Calu3 (cell line): ENCODE results near the gene SLF1. TPM values are rescaled to one million over a fixed set of nuclear protein-coding genes. Genes with fewer than 3 reads are reported as not detected.

Source experiments
- BruUV-seq: library from RNA; stranded (reverse); fragments of 400-500 nt; replicated peaks from 2 replicates; lab custom pipeline; 2021; lab: Mats Ljungman, UMichigan
- CTCF ChIA-PET: fragments of 300-600 bp; sonication (Branson Sonifier 250); formaldehyde crosslinking; loops from one replicate; lab custom pipeline; 2022; ENCODE audit warnings: antibody characterized with exemption; lab: Charles Lee
- DNase-seq: peaks from one replicate; pipeline ENCODE4 v3.0.0; 2022
- H3K27ac Mint-ChIP-seq: one replicate; pipeline ENCODE4 v1.8.0; 2022; ENCODE audit warnings: mixed read lengths; ENCODE audit not compliant: unreplicated experiment
- H3K27me3 Mint-ChIP-seq: one replicate; pipeline ENCODE4 v1.8.0; 2022; ENCODE audit warnings: mixed read lengths; ENCODE audit not compliant: unreplicated experiment
- H3K36me3 Mint-ChIP-seq: one replicate; pipeline ENCODE4 v1.8.0; 2022; ENCODE audit warnings: mild to moderate bottlenecking, moderate library complexity, mixed read lengths; ENCODE audit not compliant: insufficient read depth, unreplicated experiment
- H3K4me1 Mint-ChIP-seq: one replicate; pipeline ENCODE4 v1.8.0; 2022; ENCODE audit warnings: mild to moderate bottlenecking, low read depth, mixed read lengths; ENCODE audit not compliant: unreplicated experiment
- H3K4me3 Mint-ChIP-seq: one replicate; pipeline ENCODE4 v1.8.0; 2022; ENCODE audit warnings: mild to moderate bottlenecking, low read depth, moderate library complexity, mixed read lengths; ENCODE audit not compliant: unreplicated experiment
- H3K9me3 Mint-ChIP-seq: one replicate; pipeline ENCODE4 v1.8.0; 2022; ENCODE audit warnings: low read depth, mixed read lengths; ENCODE audit not compliant: unreplicated experiment
- CTCF ChIP-seq: fragments of 200-600 bp; IDR thresholded peaks from one replicate; pipeline ENCODE4 v1.8.0; 2022; ENCODE audit warnings: antibody characterized with exemption; ENCODE audit not compliant: unreplicated experiment
- intact Hi-C: fragments of 100-400 bp; cut with micrococcal nuclease; formaldehyde crosslinking; loops from one replicate; pipeline ENCODE4 v1.10.0; 2022; ENCODE audit not compliant: unreplicated experiment
- total RNA-seq: library from RNA; stranded (reverse); gene quantifications from 2 replicates; pipeline ENCODE4 v1.2.3, GENCODE V29; 2022

The SLF1 gene
- total RNA-seq, 1 experiment from 2014 or later = 17.9 TPM

DNA sequence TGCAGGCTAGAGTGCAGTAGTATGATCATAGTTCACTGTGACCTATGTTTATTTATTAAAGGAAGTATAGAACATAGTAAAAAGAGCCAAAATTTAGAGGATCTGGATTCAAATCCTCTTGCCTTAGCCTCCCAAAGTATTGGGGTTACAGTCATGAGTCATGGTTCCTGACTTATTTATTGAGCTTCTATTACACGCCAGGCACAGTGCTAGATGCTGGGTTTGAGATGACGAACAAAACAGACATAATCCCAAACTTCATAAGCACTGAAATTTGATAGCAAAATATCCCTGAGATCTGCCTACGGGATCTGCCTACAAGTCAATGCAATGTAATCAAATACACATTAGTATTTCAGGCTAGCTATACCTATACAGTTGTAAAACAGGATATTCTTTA, 2.6 kb upstream of the SLF1 start:
- no TSS peak for BruUV-seq
- Mint-ChIP-seq H3K9me3 (no peaks in the 10 kb centered on the region), H3K4me1 (peaks cover 7% of the 10 kb centered on the region), H3K27me3 (no peaks in the 10 kb centered on the region), H3K4me3 (no peak overlapping the region), H3K27ac (no peak overlapping the region), H3K36me3 (peaks cover 25% of the 10 kb centered on the region)
- no peak for DNase-seq
- CTCF ChIA-PET = no interaction called here
- intact Hi-C loops = loop anchor here (10.0 kb wide), 1 partner anchor 239 kb away; no protein-coding TSS in a partner anchor
- TF ChIP-seq CTCF = no peak

GRCh38 chr5:94618029-94618492, 408 bp upstream of the SLF1 start:
- Mint-ChIP-seq H3K36me3 (peaks cover 25% of the 10 kb centered on the region), H3K9me3 (no peaks in the 10 kb centered on the region), H3K27ac (peak overlapping the region; percentile 89), H3K4me3 (peak overlapping the region; percentile 99), H3K4me1 (peaks cover 16% of the 10 kb centered on the region), H3K27me3 (no peaks in the 10 kb centered on the region)
- no TSS peak for BruUV-seq
- intact Hi-C loops = loop anchor here (10.0 kb wide), 1 partner anchor 237 kb away; no protein-coding TSS in a partner anchor
- TF ChIP-seq CTCF = no peak
- DNase-seq = peak; percentile 54
- CTCF ChIA-PET = interaction anchor here (1.6 kb wide), 1 partner anchor 120 kb away, joined by 3 read pairs; no protein-coding TSS in a partner anchor

DNA sequence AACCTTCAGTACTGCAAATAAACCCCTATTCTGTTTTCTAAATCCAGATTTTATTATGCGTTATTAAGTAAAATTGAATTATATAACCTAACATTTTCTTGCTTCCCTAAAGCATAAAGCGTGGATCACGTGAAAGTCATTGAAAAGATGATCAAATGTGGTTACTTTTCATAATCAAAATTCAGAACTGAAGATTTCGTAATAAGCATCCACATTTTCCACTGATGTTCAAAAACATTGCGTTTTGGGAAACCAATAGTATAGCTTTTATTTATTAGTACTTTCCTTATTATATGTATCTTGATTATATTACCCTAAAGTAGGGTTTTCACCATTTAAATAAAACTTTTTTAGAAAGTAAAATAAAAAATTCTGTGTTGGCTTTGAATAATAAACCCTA, 1.8 kb downstream of the SLF1 start:
- no peak for DNase-seq
- no peak overlapping the region for H3K27ac Mint-ChIP-seq
- BruUV-seq = no TSS peak
- H3K4me3 Mint-ChIP-seq = no peak overlapping the region
- no peak for TF ChIP-seq CTCF
- H3K4me1 Mint-ChIP-seq = peaks cover 16% of the 10 kb centered on the region
- intact Hi-C loops = no loop called here
- CTCF ChIA-PET = no interaction called here
- H3K36me3 Mint-ChIP-seq = peaks cover 25% of the 10 kb centered on the region
- no peaks in the 10 kb centered on the region for H3K27me3 Mint-ChIP-seq
- no peaks in the 10 kb centered on the region for H3K9me3 Mint-ChIP-seq

DNA sequence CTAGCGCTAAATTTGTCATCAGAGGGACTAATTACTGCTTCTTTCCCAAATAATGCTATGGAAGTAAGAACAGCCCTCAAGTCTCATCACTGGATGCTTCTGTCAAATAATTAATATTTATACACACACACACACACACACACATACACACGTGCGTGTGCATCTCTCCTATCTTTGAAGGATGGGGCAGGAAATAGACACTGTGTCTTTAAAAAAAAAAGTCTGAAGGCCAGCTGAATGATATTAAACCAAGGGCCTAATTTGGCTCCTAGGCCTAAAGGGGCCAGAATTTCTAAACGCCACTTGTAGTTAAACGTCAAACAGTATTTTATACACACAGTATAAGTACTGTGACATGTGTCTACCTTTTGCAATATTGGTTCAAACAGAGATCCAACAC, 3.3 kb downstream of the SLF1 start:
- Mint-ChIP-seq H3K9me3 (no peaks in the 10 kb centered on the region), H3K36me3 (peaks cover 25% of the 10 kb centered on the region), H3K27me3 (no peaks in the 10 kb centered on the region), H3K4me1 (peaks cover 16% of the 10 kb centered on the region), H3K27ac (no peak overlapping the region), H3K4me3 (no peak overlapping the region)
- DNase-seq = no peak
- CTCF ChIA-PET = interaction anchor here (0.7 kb wide), 1 partner anchor 1317 kb away, joined by 3 read pairs; no protein-coding TSS in a partner anchor
- intact Hi-C loops = no loop called here
- no TSS peak for BruUV-seq
- TF ChIP-seq CTCF = no peak
